IPS-18c (cell line): Measurements from ENCODE around the gene FRAT1.

Source experiments
- H3K4me3 ChIP-seq: 2 replicates; pipeline ENCODE4 v1.7.0; 2013; ENCODE audit warnings: low read depth, mild to moderate bottlenecking, low read length, moderate library complexity; ENCODE audit not compliant: insufficient read depth
- H3K9me3 ChIP-seq: one replicate; pipeline ENCODE4 v1.6.1; 2013; ENCODE audit warnings: mild to moderate bottlenecking, low read length, moderate library complexity; ENCODE audit not compliant: control insufficient read depth, insufficient read depth

Gene FRAT1

DNA sequence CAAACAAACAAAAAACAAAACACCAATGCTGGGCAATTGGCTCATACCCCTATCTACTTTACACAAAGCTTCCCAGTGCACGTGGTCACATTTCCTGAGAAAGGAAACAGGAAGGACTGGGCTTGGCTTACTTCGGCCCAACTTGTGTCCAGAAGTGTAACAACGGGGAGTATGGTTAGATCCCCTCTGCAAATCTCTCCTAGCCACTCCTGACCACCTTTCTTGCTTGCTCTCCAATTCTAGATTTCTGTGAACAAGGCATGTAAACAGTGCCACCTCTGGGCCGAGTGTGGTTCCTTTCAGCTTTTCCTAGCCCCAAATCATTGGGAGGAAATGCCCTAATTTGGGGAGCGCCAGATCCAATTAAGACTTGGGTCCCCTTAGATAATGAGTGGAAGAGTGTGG, 36.5 kb downstream of the FRAT1 start:
- H3K4me3 ChIP-seq = no peak overlapping the region
- H3K9me3 ChIP-seq = no peaks in the 10 kb centered on the region

DNA sequence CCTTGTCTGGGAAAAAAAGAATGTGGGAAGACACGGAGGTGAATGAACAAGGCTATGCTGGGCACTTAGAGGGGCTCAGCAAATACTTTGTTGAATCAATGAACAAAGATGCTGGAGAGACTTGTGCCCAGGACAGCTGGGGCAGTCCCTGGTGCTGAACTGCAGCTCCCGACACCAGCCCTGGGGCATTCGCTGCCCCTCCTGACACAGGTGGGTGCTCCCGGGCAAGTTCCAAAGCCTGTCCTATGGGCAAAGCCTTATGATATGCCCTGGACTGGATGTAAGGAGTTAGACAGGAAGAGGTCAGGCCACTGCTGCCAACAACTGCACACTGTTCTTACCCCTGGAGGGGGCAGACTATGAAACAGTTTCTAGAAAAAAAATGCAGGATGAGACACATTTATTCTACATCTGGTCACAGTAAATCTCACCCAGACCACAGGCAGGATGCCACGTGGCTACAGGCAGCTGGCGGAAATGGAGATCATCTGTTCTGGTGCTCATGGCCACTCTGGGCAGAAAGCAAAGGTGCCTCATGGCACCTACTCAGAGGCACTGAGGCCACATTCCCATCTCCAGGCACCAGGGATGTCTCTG, 37.3 kb downstream of the FRAT1 start:
- Histone ChIP-seq H3K9me3 (no peaks in the 10 kb centered on the region), H3K4me3 (no peak overlapping the region)

DNA sequence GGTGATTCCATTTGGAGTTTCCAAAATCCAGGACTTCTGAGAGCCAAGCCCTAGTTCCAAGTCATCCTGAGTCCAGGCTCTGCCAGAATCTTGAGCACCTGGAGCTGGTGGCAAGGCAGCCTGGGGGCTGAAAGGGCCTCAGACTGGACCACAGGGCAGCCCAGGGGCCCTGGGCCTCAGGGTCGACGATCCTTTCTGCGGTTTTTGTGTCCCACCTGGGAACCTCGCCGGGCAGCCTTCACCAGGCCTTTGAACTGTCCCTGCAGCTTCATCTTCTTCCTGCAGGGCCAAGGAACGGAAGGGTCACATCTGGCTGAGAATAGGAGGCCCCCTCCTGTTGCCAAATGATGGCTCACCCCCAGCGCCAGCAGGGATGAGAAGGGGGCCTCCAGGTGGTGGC, 37.8 kb downstream of the FRAT1 start:
- Histone ChIP-seq H3K9me3 (no peaks in the 10 kb centered on the region), H3K4me3 (no peak overlapping the region)

DNA sequence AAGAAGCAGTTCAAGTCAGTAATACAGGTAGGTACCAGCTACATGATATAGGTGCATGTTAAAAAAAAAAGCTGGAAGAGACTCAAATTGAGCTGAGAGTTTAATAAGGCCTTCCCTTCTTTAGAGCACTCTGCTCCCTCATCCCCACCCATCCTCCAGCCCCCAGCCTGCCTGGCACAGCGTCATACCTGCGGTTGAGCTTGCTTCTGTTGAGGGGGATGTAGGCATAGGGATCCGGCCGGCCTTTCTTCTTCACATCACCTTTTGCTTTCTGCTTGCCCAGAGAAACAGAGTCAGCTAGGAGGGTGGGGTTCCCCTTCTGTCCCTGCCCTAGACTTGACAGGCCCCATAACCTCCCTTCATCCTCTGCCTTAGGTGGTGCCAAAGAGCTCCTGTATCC, 39.3 kb downstream of the FRAT1 start:
- H3K4me3 ChIP-seq = no peak overlapping the region
- no peaks in the 10 kb centered on the region for H3K9me3 ChIP-seq

DNA sequence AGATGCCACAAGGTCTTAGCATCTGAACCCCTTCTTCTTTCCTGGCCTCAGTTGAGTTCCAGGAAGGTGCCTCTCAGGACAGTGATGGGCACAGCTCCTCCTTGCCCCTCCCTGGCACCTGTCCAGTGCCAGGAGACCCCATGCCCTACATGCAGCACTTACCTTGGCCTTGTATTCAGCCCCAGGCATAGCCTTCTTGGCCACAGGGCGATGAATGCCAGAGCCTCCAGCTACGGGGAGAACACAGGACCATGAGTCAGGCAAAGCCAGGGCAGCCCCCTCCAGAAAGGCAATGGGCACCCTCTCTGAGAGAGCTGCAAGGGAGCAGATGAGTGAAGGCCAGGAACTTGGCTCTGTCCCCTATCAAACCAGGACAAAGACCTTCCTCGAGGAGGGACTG, 39.7 kb downstream of the FRAT1 start:
- H3K9me3 ChIP-seq = no peaks in the 10 kb centered on the region
- no peak overlapping the region for H3K4me3 ChIP-seq

DNA sequence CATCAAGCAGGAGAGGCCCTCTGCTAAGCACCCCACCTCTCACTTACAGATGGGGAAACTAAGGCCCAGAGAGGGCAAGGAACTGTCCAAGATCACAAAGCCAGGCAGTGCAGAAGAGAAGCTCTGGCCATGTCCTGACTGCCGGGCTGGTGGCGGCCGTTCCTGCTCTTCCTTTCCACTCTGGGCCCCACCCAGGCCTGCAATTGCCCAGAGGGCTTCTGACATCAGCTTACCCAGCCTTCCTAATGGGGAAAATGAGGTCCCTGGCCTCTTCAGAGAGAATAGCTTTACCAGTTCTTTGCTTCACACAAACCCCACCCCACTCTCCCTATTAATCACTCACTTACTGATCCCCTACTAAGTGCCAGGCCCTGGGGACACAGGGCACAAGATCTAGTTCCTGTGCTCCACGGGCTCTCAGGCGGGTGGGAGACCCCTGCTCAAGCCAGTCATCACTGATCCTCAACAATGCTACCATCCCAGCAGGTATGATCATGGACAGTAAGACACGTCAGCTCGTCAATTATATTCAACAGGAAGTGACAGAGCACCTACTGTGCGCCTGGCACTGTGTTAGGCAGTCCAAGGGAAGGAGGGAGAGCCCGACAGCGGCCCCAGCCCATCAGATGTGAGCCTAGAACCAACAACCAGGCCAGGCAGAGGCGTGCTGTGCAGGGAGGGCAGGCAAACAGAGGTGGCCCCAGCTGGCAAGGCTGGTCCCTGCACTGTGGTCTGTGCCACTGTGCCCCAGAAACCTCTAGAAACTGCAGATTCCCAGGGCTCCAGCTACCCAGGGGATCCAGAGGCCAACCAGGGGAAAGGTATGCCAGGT, 41.9 kb downstream of the FRAT1 start:
- Histone ChIP-seq H3K4me3 (no peak overlapping the region), H3K9me3 (no peaks in the 10 kb centered on the region)

DNA sequence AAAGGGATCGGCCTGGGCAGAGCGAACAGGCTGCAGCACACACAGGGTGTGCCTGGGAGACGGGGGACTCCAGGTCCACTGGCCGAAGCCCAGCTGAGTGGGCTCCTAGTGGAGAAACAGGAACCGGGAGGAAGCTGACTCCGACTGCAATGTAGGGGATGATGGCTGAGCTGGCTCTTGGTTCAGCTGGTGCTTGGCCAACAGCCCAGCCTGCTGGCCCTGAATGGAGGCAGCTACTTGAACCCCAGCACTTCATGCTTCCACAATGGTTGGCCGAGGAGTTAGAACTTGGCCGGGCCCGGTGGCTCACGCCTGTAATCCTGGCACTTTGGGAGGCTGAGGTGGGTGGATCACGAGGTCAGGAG, 42.4 kb downstream of the FRAT1 start:
- Histone ChIP-seq H3K4me3 (no peak overlapping the region), H3K9me3 (no peaks in the 10 kb centered on the region)

DNA sequence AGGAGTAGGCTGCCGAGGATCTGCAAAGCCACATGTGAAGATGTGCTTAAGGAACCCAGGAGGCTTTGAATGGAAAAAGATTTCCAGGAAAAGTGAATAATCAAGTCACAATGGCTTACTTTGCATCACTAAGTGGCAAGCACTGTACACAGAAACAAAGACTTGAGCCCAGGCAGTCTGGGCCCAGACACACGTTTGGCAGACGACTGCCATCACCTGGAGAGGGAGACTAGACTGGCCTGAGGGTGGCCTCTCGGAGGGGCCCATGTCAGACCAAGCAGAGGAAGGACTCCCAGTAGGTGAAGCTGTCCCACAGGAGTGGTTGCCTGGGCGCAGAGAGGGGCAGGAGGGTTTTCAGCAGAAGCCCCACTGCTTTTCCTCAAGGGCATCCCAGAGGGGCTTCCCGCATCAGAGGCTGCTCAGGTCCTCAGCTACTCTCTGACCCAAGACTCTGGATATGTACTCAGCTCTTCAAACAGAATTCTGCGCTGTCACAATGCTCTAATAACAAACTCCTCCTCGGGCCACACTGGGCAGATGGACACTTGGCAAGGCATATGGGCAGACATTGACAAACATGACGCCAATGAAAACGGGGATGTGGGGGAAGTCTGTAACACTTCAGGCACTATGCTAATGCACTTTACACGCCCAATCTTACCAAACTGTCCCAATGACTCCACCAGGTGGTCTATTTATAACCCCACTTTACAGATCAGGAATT, 43.4 kb downstream of the FRAT1 start:
- no peaks in the 10 kb centered on the region for H3K9me3 ChIP-seq
- no peak overlapping the region for H3K4me3 ChIP-seq

DNA sequence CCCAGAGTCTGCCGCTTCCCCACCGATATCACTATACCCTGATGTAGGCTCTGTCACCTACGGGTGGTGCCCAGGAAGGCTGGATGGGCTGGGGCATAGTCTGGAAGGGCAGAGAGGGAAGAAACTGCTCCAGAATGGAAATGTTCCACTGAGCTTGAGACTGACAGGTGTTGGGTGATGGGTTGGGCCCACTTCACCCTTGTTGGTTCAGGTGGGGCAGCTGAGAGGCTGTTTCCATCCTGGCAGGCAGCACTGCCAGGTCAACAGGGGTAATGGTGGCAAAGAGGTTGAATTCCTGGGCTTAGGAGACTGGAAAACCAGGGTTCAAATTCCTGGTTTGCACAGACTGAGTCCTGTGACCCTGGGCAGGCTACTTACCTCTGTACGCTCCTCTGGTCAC, 44.0 kb downstream of the FRAT1 start:
- H3K9me3 ChIP-seq = no peaks in the 10 kb centered on the region
- no peak overlapping the region for H3K4me3 ChIP-seq

DNA sequence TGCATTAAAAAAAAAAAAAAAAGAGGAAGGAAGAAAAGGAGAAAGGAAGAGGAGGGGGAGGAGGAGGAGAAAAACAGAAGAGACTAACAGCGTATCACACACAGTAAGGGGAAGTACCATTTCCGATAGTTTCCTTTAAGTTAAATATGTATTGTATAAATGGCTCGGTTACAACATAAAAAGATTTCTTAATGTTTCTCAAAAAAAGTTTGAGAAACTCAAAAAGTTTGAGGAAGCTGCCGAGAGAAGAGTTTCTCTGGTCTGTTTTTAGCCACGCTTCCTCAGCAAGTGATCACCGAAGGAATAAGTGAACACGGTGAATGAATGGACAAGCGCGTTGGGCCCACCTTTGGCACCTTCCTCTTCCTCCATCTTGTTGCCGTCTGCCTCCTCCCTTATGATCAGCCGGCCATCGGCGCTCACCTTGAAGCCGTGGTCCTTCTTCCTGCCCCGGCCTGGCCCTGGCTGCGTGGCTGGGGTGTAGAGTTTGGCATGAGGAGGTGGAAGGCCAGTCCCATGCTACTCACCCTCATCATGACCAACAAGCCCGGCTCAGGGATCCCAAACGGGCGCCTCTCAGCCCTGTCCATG, 46.8 kb downstream of the FRAT1 start:
- Histone ChIP-seq H3K4me3 (no peak overlapping the region), H3K9me3 (no peaks in the 10 kb centered on the region)

DNA sequence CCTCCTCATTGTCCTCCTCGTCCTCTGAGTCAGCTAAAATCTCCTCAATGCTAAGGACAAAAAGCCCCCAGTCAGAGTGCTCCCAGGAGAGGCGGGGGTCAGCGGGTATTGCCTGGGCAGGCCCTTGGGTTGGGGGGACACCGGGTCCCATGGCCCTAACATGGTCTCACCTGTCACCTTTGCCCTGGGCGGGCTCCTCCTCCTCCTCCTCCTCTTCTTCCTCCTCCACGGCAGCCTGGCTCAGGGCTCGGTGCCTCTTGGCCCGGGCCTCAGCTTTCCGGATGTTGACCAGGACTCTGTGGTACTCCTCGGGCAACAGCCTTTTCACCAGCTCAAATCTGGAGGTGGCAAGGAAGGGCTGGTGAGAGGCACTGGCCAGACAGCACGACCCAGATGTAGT, 47.5 kb downstream of the FRAT1 start:
- Histone ChIP-seq H3K4me3 (no peak overlapping the region), H3K9me3 (no peaks in the 10 kb centered on the region)

DNA sequence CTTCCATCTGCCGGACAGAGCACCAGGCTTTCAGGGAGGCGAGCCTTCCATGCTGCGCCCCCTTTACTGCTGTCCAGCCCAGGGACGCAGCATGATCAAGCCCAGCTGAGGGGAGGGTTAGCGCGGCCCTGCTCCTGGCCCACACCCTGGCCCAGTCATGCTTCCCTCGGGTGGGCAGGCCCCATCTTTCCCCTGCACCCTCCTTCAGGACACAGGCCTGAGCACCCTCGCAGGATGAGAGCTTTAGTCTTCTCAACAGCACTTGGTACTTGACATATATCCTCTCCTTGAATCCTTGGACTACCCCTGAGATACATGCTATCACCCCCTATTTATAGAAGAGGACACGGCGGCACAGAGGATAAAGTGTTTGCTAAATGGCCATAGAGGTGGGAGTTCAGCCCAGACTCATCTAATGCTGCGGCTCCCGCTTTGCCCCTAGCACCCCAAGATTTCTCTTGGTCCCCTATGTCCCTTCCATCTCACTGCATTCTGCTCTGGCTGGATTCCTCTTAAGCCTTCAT, 48.1 kb downstream of the FRAT1 start:
- no peak overlapping the region for H3K4me3 ChIP-seq
- H3K9me3 ChIP-seq = no peaks in the 10 kb centered on the region
